Peyer's patch (tissue), 4 donors: ENCODE measurements around the gene PAAF1.
A peak's percentile ranks its signal among the peaks of the same experiment; 100 is the strongest.

Experiments
- CTCF ChIP-seq, 6 experiments: fragments of 450-650 bp in 4 of 6; fragments of 200-600 bp in 2 of 6; sonication (generic) in 1 of 6; IDR thresholded peaks; one replicate each; pipeline ENCODE4 v1.5.1; 2017 to 2019; ENCODE audit warnings: antibody characterized with exemption in 6 of 6, mild to moderate bottlenecking in 3 of 6, moderate library complexity in 1 of 6
- POLR2A ChIP-seq, 2 donors: fragments of 450-650 bp; IDR thresholded peaks; one replicate each; pipeline ENCODE4 v1.5.1; 2017; ENCODE audit warnings: antibody characterized with exemption in 2 of 2, mild to moderate bottlenecking in 2 of 2, moderate library complexity in 2 of 2

GRCh38 chr11:73931039-73931645, 54.3 kb downstream of the PAAF1 start:
- TF ChIP-seq CTCF (IDR thresholded peaks at IDR 0.05) (peak in 3 of 6 experiments; percentile 68 to 75 (median 69)), POLR2A (IDR thresholded peaks at IDR 0.05) (no peak)
